K562 (cell line): Measurements from ENCODE around the gene TLE4. TPM values are rescaled to one million over a fixed set of nuclear protein-coding genes. Genes with fewer than 3 reads are reported as not detected.

Experiments used
- ATAC-seq: fragments of 200-7000 bp; cut with Tn5 transposase; 3 replicates; pipeline ENCODE4 v1.9.1; 2020; ENCODE audit warnings: moderate library complexity
- BruUV-seq: library from RNA; stranded (reverse); fragments of 400-500 nt; replicated peaks from 2 replicates; lab custom pipeline; 2021; lab: Mats Ljungman, UMichigan
- CTCF ChIA-PET: fragments of 300-600 bp; formaldehyde crosslinking; extraction: SDS; loops from one replicate; lab custom pipeline; 2021; ENCODE audit warnings: low intra/inter-chr PET ratio; lab: Yijun Ruan, JAX
- POLR2A ChIA-PET: fragments of 300-600, 350-650 bp; sonication (Branson Sonifier 250); formaldehyde crosslinking; extraction: SDS; loops from one replicate; lab custom pipeline; 2021; ENCODE audit warnings: antibody characterized with exemption, inconsistent platforms; lab: Yijun Ruan, JAX
- DNase-seq, 4 experiments: peaks; one replicate each; pipeline versions ENCODE4 v3.0.0 to v3.0.0-alpha.2; 2011 to 2018; ENCODE audit warnings: low spot score in 3 of 4, mixed read lengths in 3 of 4; ENCODE audit errors: extremely low read depth in 1 of 4
- FAIRE-seq: peaks from 2 replicates; lab custom pipeline; 2011; peaks lifted over from hg19 to GRCh38; lab: Jason Lieb, UNC
- H2AFZ ChIP-seq: 2 replicates; pipeline ENCODE4 v1.6.0; 2011; ENCODE audit warnings: low read depth, low read length, control low read depth, inconsistent platforms
- H3K27ac ChIP-seq: fragments of 200-600 bp; 3 replicates; pipeline ENCODE4 v1.8.0; 2011; ENCODE audit warnings: low read depth, mild to moderate bottlenecking, control low read depth, inconsistent platforms, low read length, moderate library complexity, mixed read lengths; ENCODE audit errors: extremely low read depth
- H3K27me3 ChIP-seq, 2 experiments: fragments of 300-600 bp in 1 of 2; 2 replicates in 1 of 2; 3 replicates in 1 of 2; pipeline versions ENCODE4 v1.6.0 to v1.8.0; 2011; ENCODE audit warnings: inconsistent platforms in 2 of 2, low read length in 2 of 2, mild to moderate bottlenecking in 1 of 2, mixed read lengths in 1 of 2, moderate library complexity in 1 of 2; ENCODE audit not compliant: control insufficient read depth in 2 of 2, insufficient read depth in 2 of 2
- H3K36me3 ChIP-seq: fragments of 300-600 bp; 3 replicates; pipeline ENCODE4 v1.8.0; 2011; ENCODE audit warnings: mild to moderate bottlenecking, low read length, inconsistent platforms; ENCODE audit not compliant: control insufficient read depth, insufficient read depth
- H3K4me1 ChIP-seq, 2 experiments: fragments of 200-600 bp in 1 of 2; replicated peaks in 1 of 2; 2 replicates in 1 of 2; 3 replicates in 1 of 2; pipeline versions ENCODE4 v1.5.1 to v1.8.0; 2011; ENCODE audit warnings: inconsistent platforms in 2 of 2, low read length in 2 of 2, mild to moderate bottlenecking in 1 of 2, mixed read lengths in 1 of 2, moderate library complexity in 1 of 2; ENCODE audit not compliant: control insufficient read depth in 2 of 2, insufficient read depth in 2 of 2
- H3K4me2 ChIP-seq: 2 replicates; pipeline ENCODE4 v1.6.1; 2011; ENCODE audit warnings: low read length, control low read depth, inconsistent platforms, mixed read lengths; ENCODE audit not compliant: insufficient read depth
- H3K4me3 ChIP-seq: fragments of 200-600 bp; sonication (generic), shearing (Covaris generic); 2 replicates; pipeline ENCODE4 v1.5.1; 2016; ENCODE audit warnings: control low read depth, inconsistent platforms
- H3K79me2 ChIP-seq: fragments of 200-600 bp; 3 replicates; pipeline ENCODE4 v1.8.0; 2011; ENCODE audit warnings: low read length, inconsistent platforms; ENCODE audit not compliant: control insufficient read depth, insufficient read depth
- H3K9ac ChIP-seq, 2 experiments: 2 replicates each; pipeline versions ENCODE4 v1.6.0 to v1.6.1; 2011; ENCODE audit warnings: low read depth in 2 of 2, low read length in 2 of 2, control low read depth in 1 of 2, inconsistent platforms in 1 of 2, mild to moderate bottlenecking in 1 of 2, mixed read lengths in 1 of 2; ENCODE audit not compliant: insufficient read depth in 1 of 2
- H3K9me1 ChIP-seq: one replicate; pipeline ENCODE4 v1.6.0; 2011; ENCODE audit warnings: inconsistent platforms, mild to moderate bottlenecking, low read length, moderate library complexity; ENCODE audit not compliant: control insufficient read depth, insufficient read depth
- H3K9me3 ChIP-seq: replicated peaks from 2 replicates; pipeline ENCODE4 v1.5.1; 2011; ENCODE audit warnings: low read depth, low read length, inconsistent platforms; ENCODE audit not compliant: control insufficient read depth, insufficient read depth
- H4K20me1 ChIP-seq: replicated peaks from 2 replicates; pipeline ENCODE4 v1.6.1; 2011; ENCODE audit warnings: low read length, inconsistent platforms, mixed read lengths; ENCODE audit not compliant: control insufficient read depth, insufficient read depth
- AFF4 ChIP-seq: sonication (generic); formaldehyde crosslinking; IDR thresholded peaks from 2 replicates; pipeline ENCODE4 v1.8.0; 2023; ENCODE audit warnings: mild to moderate bottlenecking, missing genetic modification reagents
- BRF1 ChIP-seq: IDR thresholded peaks from 3 replicates; pipeline ENCODE4 v1.6.1; 2011; ENCODE audit warnings: borderline replicate concordance, mild to moderate bottlenecking; ENCODE audit not compliant: insufficient read length; ENCODE audit errors: extremely low read depth
- CHD4 ChIP-seq: fragments of 200-600 bp; sonication (generic); IDR thresholded peaks from 3 replicates; pipeline ENCODE4 v1.6.1; 2012; ENCODE audit warnings: low read depth, mild to moderate bottlenecking, mixed read lengths, low read length, inconsistent platforms; ENCODE audit not compliant: insufficient read depth, insufficient replicate concordance, poor library complexity, severe bottlenecking
- EWSR1 ChIP-seq: fragments of 450-650 bp; IDR thresholded peaks from 2 replicates; pipeline ENCODE4 v1.6.1; 2018; ENCODE audit warnings: borderline replicate concordance, mild to moderate bottlenecking, low read depth, moderate library complexity; ENCODE audit not compliant: partially characterized antibody
- HMGN3 ChIP-seq: IDR thresholded peaks from 2 replicates; pipeline ENCODE4 v1.6.1; 2011; ENCODE audit warnings: borderline replicate concordance, low read depth, mild to moderate bottlenecking, mixed read lengths, low read length; ENCODE audit not compliant: insufficient read length; ENCODE audit errors: extremely low read depth
- HNRNPUL1 ChIP-seq: fragments of 200-400 bp; formaldehyde crosslinking; IDR thresholded peaks from 2 replicates; pipeline ENCODE4 v1.6.1; 2017; ENCODE audit warnings: low read length
- ILK ChIP-seq: fragments of 450-650 bp; IDR thresholded peaks from 2 replicates; pipeline ENCODE4 v1.6.1; 2016; ENCODE audit warnings: missing genetic modification characterization, low read depth, mild to moderate bottlenecking, missing compliant biosample characterization, moderate library complexity, borderline replicate concordance
- MCM2 ChIP-seq: fragments of 450-650 bp; IDR thresholded peaks from 2 replicates; pipeline ENCODE4 v1.6.1; 2017; ENCODE audit warnings: low read depth, mild to moderate bottlenecking
- MXD1 ChIP-seq: fragments of 250-450 bp; sonication (Bioruptor Pico); IDR thresholded peaks from 2 replicates; pipeline ENCODE4 v1.8.0; 2021; ENCODE audit warnings: borderline replicate concordance, mild to moderate bottlenecking, moderate library complexity; ENCODE audit not compliant: poor library complexity, severe bottlenecking
- NFYB ChIP-seq: IDR thresholded peaks from 2 replicates; pipeline ENCODE4 v1.6.1; 2011; ENCODE audit warnings: mild to moderate bottlenecking, moderate library complexity; ENCODE audit not compliant: insufficient read length; ENCODE audit errors: extremely low read depth
- NR2C1 ChIP-seq, 2 experiments: fragments of 450-650 bp; IDR thresholded peaks; 2 replicates each; pipeline ENCODE4 v1.6.1; 2017; ENCODE audit warnings: mild to moderate bottlenecking in 2 of 2, antibody characterized with exemption in 1 of 2, inconsistent platforms in 1 of 2, missing compliant biosample characterization in 1 of 2, missing genetic modification characterization in 1 of 2
- SRSF7 ChIP-seq: fragments of 200-400 bp; formaldehyde crosslinking; optimal IDR thresholded peaks from 2 replicates; pipeline ENCODE3; 2017; ENCODE audit warnings: mild to moderate bottlenecking, low read depth, low read length
- STAT5A ChIP-seq: IDR thresholded peaks from 2 replicates; pipeline ENCODE4 v1.6.1; 2012; ENCODE audit warnings: low read length, inconsistent platforms, borderline replicate concordance
- ZNF134 ChIP-seq: fragments of 250-450 bp; sonication (Bioruptor Pico); conservative IDR thresholded peaks from 2 replicates; pipeline ENCODE4 v1.4.0; 2020
- ZNF3 ChIP-seq: fragments of 250-450 bp; sonication (Bioruptor Pico); IDR thresholded peaks from 2 replicates; pipeline ENCODE4 v1.5.0; 2021; ENCODE audit warnings: mild to moderate bottlenecking, moderate library complexity
- ZNF431 ChIP-seq: sonication (generic); formaldehyde crosslinking; IDR thresholded peaks from 2 replicates; pipeline ENCODE4 v1.8.0; 2022; ENCODE audit warnings: mild to moderate bottlenecking, missing genetic modification reagents
- ZNF444 ChIP-seq: fragments of 250-450 bp; sonication (Bioruptor Pico); IDR thresholded peaks from 2 replicates; pipeline ENCODE4 v1.4.0; 2020; ENCODE audit warnings: mild to moderate bottlenecking, moderate library complexity
- ZNF79 ChIP-seq: fragments of 250-450 bp; sonication (Bioruptor Pico); IDR thresholded peaks from 2 replicates; pipeline ENCODE4 v1.4.0; 2020; ENCODE audit warnings: low read depth, mild to moderate bottlenecking, moderate library complexity
- in situ Hi-C: fragments of 300-500 bp; cut with MboI; formaldehyde crosslinking; loops from 4 replicates; pipeline ENCODE4 v1.15.0; 2018; ENCODE audit warnings: inconsistent platforms, mixed read lengths
- intact Hi-C: fragments of 100-400 bp; cut with micrococcal nuclease; formaldehyde crosslinking; loops from 2 replicates; pipeline ENCODE4 v1.14.2; 2022
- polyA plus RNA-seq, 8 experiments: library from polyadenylated mRNA; depleted of rRNA in 4 of 8; stranded (reverse) in 5 of 8; unstranded in 3 of 8; fragments of >200 nt; fragmentation: Nextera tagmentation in 2 of 8; fragmentation: Illumina TruSeq in 1 of 8; extraction: Ambion mirVana in 2 of 8; extraction: Trizol in 1 of 8; gene quantifications; 2 replicates each; pipeline versions ENCODE4 v1.2.1 to v1.2.3, GENCODE V29; 2011 to 2014; ENCODE audit warnings: inconsistent platforms in 1 of 8, missing spikeins in 1 of 8
- total RNA-seq, 7 experiments: library from RNA; depleted of rRNA in 6 of 7; stranded (reverse); fragments of >200 nt in 6 of 7; fragmentation: Illumina TruSeq in 2 of 7; extraction: Trizol in 2 of 7; gene quantifications; 2 replicates each; pipeline versions ENCODE4 v1.2.1 to v1.2.3, GENCODE V29; 2011 to 2021; ENCODE audit warnings: low replicate concordance in 1 of 7

TLE4 gene
- total and polyA plus RNA-seq, 9 of the 15 experiments (the other 6 are each of a cell fraction or from before 2014, with no cell fraction given): 1.1 to 8.8 (median 5.7) TPM

- intact Hi-C loops (no loop called here), in situ Hi-C loops (no loop called here)
- ChIA-PET CTCF (no interaction called here), POLR2A (no interaction called here)
- Histone ChIP-seq H3K27ac (no peak overlapping the region), H2AFZ (no peak overlapping the region), H3K27me3 (no peaks in the 10 kb centered on the region), H3K9me1 (no peaks in the 10 kb centered on the region), H3K9ac (no peak overlapping the region), H3K79me2 (no peaks in the 10 kb centered on the region), H3K4me1 (no peaks in the 10 kb centered on the region), H4K20me1 (no peaks in the 10 kb centered on the region), H3K36me3 (no peaks in the 10 kb centered on the region), H3K4me2 (no peak overlapping the region), H3K9me3 (no peaks in the 10 kb centered on the region), H3K4me3 (no peak overlapping the region)
- no peak for FAIRE-seq
- ATAC-seq: no peak
- no peak for DNase-seq
- BruUV-seq: no TSS peak
- TF ChIP-seq ILK (tag): no peak
- TF ChIP-seq ZNF431: no peak
- TF ChIP-seq MCM2: no peak
- no peak for TF ChIP-seq ZNF444 (CRISPR knock-in tag)
- TF ChIP-seq AFF4 (CRISPR knock-in tag): no peak
- TF ChIP-seq NR2C1 (IDR thresholded peaks at IDR 0.05): no peak
- TF ChIP-seq NR2C1 (tag; IDR thresholded peaks at IDR 0.05): no peak
- no peak for TF ChIP-seq STAT5A
- no peak for TF ChIP-seq SRSF7
- TF ChIP-seq ZNF134: no peak
- no peak for TF ChIP-seq ZNF79
- no peak for TF ChIP-seq HNRNPUL1
- no peak for TF ChIP-seq MXD1 (CRISPR knock-in tag)
- TF ChIP-seq BRF1: no peak
- no peak for TF ChIP-seq NFYB
- no peak for TF ChIP-seq CHD4
- no peak for TF ChIP-seq EWSR1
- TF ChIP-seq HMGN3: no peak
- no peak for TF ChIP-seq ZNF3 (CRISPR knock-in tag)
Measured at GRCh38 chr9:79524266-79524665, 47.5 kb upstream of the TLE4 start.
